H9 (cell line): ENCODE measurements around the gene LIF. TPM values are rescaled to one million over a fixed set of nuclear protein-coding genes. Genes with fewer than 3 reads are reported as not detected.
A peak's percentile ranks its signal among the peaks of the same experiment; 100 is the strongest.

ENCODE experiments used
- DNase-seq: peaks from one replicate; pipeline ENCODE4 v3.0.0-alpha.2; 2017
- H2AFZ ChIP-seq: one replicate; pipeline ENCODE4 v1.6.1; 2013; ENCODE audit warnings: mild to moderate bottlenecking, low read length, control low read depth, moderate library complexity
- H2AK5ac ChIP-seq: 2 replicates; pipeline ENCODE4 v1.6.1; 2013; ENCODE audit warnings: low read length, control low read depth, mixed read lengths; ENCODE audit not compliant: insufficient read length
- H2BK120ac ChIP-seq: one replicate; pipeline ENCODE4 v1.6.1; 2013; ENCODE audit warnings: low read depth, mild to moderate bottlenecking, low read length, control low read depth, inconsistent platforms; ENCODE audit not compliant: poor library complexity, severe bottlenecking
- H2BK12ac ChIP-seq: 2 replicates; pipeline ENCODE4 v1.6.1; 2013; ENCODE audit warnings: low read length, control low read depth, mixed read lengths, low read depth; ENCODE audit not compliant: insufficient read length
- H2BK15ac ChIP-seq: 2 replicates; pipeline ENCODE4 v1.6.1; 2013; ENCODE audit warnings: low read depth, low read length, control low read depth
- H2BK20ac ChIP-seq: one replicate; pipeline ENCODE4 v1.6.1; 2013; ENCODE audit warnings: low read depth, mild to moderate bottlenecking, low read length, control low read depth, inconsistent platforms; ENCODE audit not compliant: poor library complexity, severe bottlenecking
- H2BK5ac ChIP-seq: 2 replicates; pipeline ENCODE4 v1.6.1; 2013; ENCODE audit warnings: low read length, control low read depth, mixed read lengths; ENCODE audit not compliant: insufficient read length
- H3K14ac ChIP-seq: 2 replicates; pipeline ENCODE4 v1.6.1; 2013; ENCODE audit warnings: low read length, control low read depth; ENCODE audit not compliant: insufficient read depth
- H3K18ac ChIP-seq: 2 replicates; pipeline ENCODE4 v1.6.1; 2013; ENCODE audit warnings: low read depth, mild to moderate bottlenecking, mixed read lengths, low read length, control low read depth; ENCODE audit not compliant: insufficient read length
- H3K23ac ChIP-seq: 2 replicates; pipeline ENCODE4 v1.6.1; 2013; ENCODE audit warnings: low read length, control low read depth, mixed read lengths, low read depth; ENCODE audit not compliant: insufficient read length
- H3K23me2 ChIP-seq: 2 replicates; pipeline ENCODE4 v1.6.1; 2013; ENCODE audit warnings: low read depth, mild to moderate bottlenecking, mixed read lengths, low read length, control low read depth; ENCODE audit not compliant: insufficient read length, poor library complexity, severe bottlenecking
- H3K27ac ChIP-seq: 2 replicates; pipeline ENCODE4 v1.5.1; 2013; ENCODE audit warnings: low read length, control low read depth, mixed read lengths, low read depth; ENCODE audit not compliant: insufficient read length
- H3K27me3 ChIP-seq: 2 replicates; pipeline ENCODE4 v1.6.1; 2013; ENCODE audit warnings: low read length, control low read depth, inconsistent platforms; ENCODE audit not compliant: insufficient read depth
- H3K4ac ChIP-seq: 2 replicates; pipeline ENCODE4 v1.6.1; 2013; ENCODE audit warnings: low read depth, mild to moderate bottlenecking, control low read depth, inconsistent platforms, low read length, moderate library complexity
- H3K4me1 ChIP-seq: 2 replicates; pipeline ENCODE4 v1.6.1; 2013; ENCODE audit warnings: low read length, control low read depth, inconsistent platforms; ENCODE audit not compliant: insufficient read depth
- H3K4me2 ChIP-seq: 2 replicates; pipeline ENCODE4 v1.6.1; 2013; ENCODE audit warnings: low read length, control low read depth, mixed read lengths; ENCODE audit not compliant: insufficient read length, insufficient read depth
- H3K56ac ChIP-seq: 2 replicates; pipeline ENCODE4 v1.6.1; 2013; ENCODE audit warnings: low read depth, mild to moderate bottlenecking, mixed read lengths, low read length, control low read depth; ENCODE audit not compliant: insufficient read length
- H3K79me1 ChIP-seq: 2 replicates; pipeline ENCODE4 v1.6.1; 2013; ENCODE audit warnings: low read depth, mild to moderate bottlenecking, moderate library complexity, low read length, control low read depth, inconsistent platforms; ENCODE audit not compliant: insufficient read depth, poor library complexity, severe bottlenecking
- H3K79me2 ChIP-seq: 2 replicates; pipeline ENCODE4 v1.6.1; 2013; ENCODE audit warnings: low read length, control low read depth, inconsistent platforms; ENCODE audit not compliant: insufficient read depth
- H3K9ac ChIP-seq: 2 replicates; pipeline ENCODE4 v1.6.1; 2013; ENCODE audit warnings: low read length, control low read depth, mixed read lengths; ENCODE audit not compliant: insufficient read length; ENCODE audit errors: extremely low read depth
- H3K9me3 ChIP-seq: one replicate; pipeline ENCODE4 v1.6.1; 2013; ENCODE audit warnings: low read depth, low read length, inconsistent platforms; ENCODE audit not compliant: control insufficient read depth
- H3T11ph ChIP-seq: one replicate; pipeline ENCODE4 v1.6.1; 2013; ENCODE audit warnings: mild to moderate bottlenecking, low read length, control low read depth, inconsistent platforms
- H4K20me1 ChIP-seq: one replicate; pipeline ENCODE4 v1.6.1; 2013; ENCODE audit not compliant: control insufficient read depth, insufficient read length, insufficient read depth
- H4K5ac ChIP-seq: 2 replicates; pipeline ENCODE4 v1.6.1; 2013; ENCODE audit warnings: low read depth, mild to moderate bottlenecking, mixed read lengths, low read length, control low read depth; ENCODE audit not compliant: insufficient read length
- H4K8ac ChIP-seq: replicated peaks from 2 replicates; pipeline ENCODE4 v1.6.1; 2013; ENCODE audit warnings: low read length, control low read depth, mixed read lengths, low read depth; ENCODE audit not compliant: insufficient read length
- H4K91ac ChIP-seq: 2 replicates; pipeline ENCODE4 v1.6.1; 2013; ENCODE audit warnings: low read depth, mild to moderate bottlenecking, moderate library complexity, mixed read lengths, low read length, control low read depth; ENCODE audit not compliant: insufficient read length
- H3K27ac Mint-ChIP-seq, 3 experiments: 2 replicates in 2 of 3; 3 replicates in 1 of 3; pipeline ENCODE4 v1.8.0; 2020 to 2021; ENCODE audit warnings: mixed read lengths in 3 of 3, mild to moderate bottlenecking in 1 of 3, moderate library complexity in 1 of 3
- H3K27me3 Mint-ChIP-seq: 2 replicates; pipeline ENCODE4 v1.8.0; 2021; ENCODE audit warnings: low read depth, mild to moderate bottlenecking, moderate library complexity, mixed read lengths
- H3K36me3 Mint-ChIP-seq, 3 experiments: 2 replicates in 2 of 3; 3 replicates in 1 of 3; pipeline ENCODE4 v1.8.0; 2020 to 2021; ENCODE audit warnings: low read depth in 3 of 3, mixed read lengths in 3 of 3; ENCODE audit not compliant: insufficient read depth in 1 of 3
- H3K4me1 Mint-ChIP-seq, 2 experiments: 2 replicates each; pipeline ENCODE4 v1.8.0; 2020; ENCODE audit warnings: mixed read lengths in 2 of 2
- H3K4me3 Mint-ChIP-seq, 2 experiments: 2 replicates in 1 of 2; 3 replicates in 1 of 2; pipeline ENCODE4 v1.8.0; 2020 to 2021; ENCODE audit warnings: mild to moderate bottlenecking in 2 of 2, mixed read lengths in 2 of 2, moderate library complexity in 1 of 2
- H3K9me3 Mint-ChIP-seq, 2 experiments: 2 replicates in 1 of 2; 3 replicates in 1 of 2; pipeline ENCODE4 v1.8.0; 2020; ENCODE audit warnings: mild to moderate bottlenecking in 2 of 2, mixed read lengths in 2 of 2, moderate library complexity in 1 of 2
- CTCF ChIP-seq: fragments of 200-600 bp; sonication (generic); conservative IDR thresholded peaks from 3 replicates; pipeline ENCODE4 v1.8.0; 2021; ENCODE audit warnings: antibody characterized with exemption, mild to moderate bottlenecking
- WGBS: extraction: QIAGEN DNeasy Blood & Tissue Kit; methylation state at CpG from one replicate; pipeline ENCODE4 v1.1.7; 2013; ENCODE audit warnings: missing lambda C conversion rate, low lambda C conversion rate, mixed read lengths; ENCODE audit not compliant: insufficient read length; ENCODE audit errors: extremely low coverage; 5-methylcytosine and 5-hydroxymethylcytosine counted together
- total RNA-seq: library from RNA; stranded (reverse); gene quantifications from 2 replicates; pipeline ENCODE4 v1.2.1, GENCODE V29; 2021

The LIF gene
- total RNA-seq, 1 experiment from 2014 or later, result 6.1 TPM

- no peak overlapping the region for H4K5ac ChIP-seq
- no peak overlapping the region for H3K9ac ChIP-seq
- no peak overlapping the region for H3K4me3 Mint-ChIP-seq
- no peak overlapping the region for H3K4me2 ChIP-seq
- H3K27ac Mint-ChIP-seq, result no peak overlapping the region; a peak in 2 of 7 replicates
- H3K4me1 ChIP-seq, result peaks cover 6% of the 10 kb centered on the region; the same call in 1 of the 2 replicates
- no peak overlapping the region for H3K18ac ChIP-seq
- no peak for TF ChIP-seq CTCF
- no peaks in the 10 kb centered on the region for H4K20me1 ChIP-seq
- H2BK15ac ChIP-seq, result no peak overlapping the region
- H2BK5ac ChIP-seq, result no peak overlapping the region
- H3T11ph ChIP-seq, result no peak overlapping the region
- no peak overlapping the region for H3K56ac ChIP-seq
- H2BK20ac ChIP-seq, result no peak overlapping the region
- DNase-seq, result peak; percentile 54
- no peaks in the 10 kb centered on the region; the same call in 1 of the 2 replicates for H3K27me3 ChIP-seq
- no peak overlapping the region for H3K23ac ChIP-seq
- H2BK12ac ChIP-seq, result no peak overlapping the region
- WGBS, result no CpG with 5 or more reads among the region's 19 CpGs
- peaks cover 16% of the 10 kb centered on the region for H3K27me3 Mint-ChIP-seq
- no peaks in the 10 kb centered on the region for H3K36me3 Mint-ChIP-seq
- no peaks in the 10 kb centered on the region for H3K79me1 ChIP-seq
- no peaks in the 10 kb centered on the region for H3K79me2 ChIP-seq
- H3K14ac ChIP-seq, result no peak overlapping the region
- no peaks in the 10 kb centered on the region; a peak in 1 of 5 replicates for H3K9me3 Mint-ChIP-seq
- H3K4me1 Mint-ChIP-seq, result peaks cover 34 to 41% of the 10 kb centered on the region in 2 experiments
- H2AK5ac ChIP-seq, result no peak overlapping the region
- no peak overlapping the region for H4K8ac ChIP-seq
- H2BK120ac ChIP-seq, result no peak overlapping the region
- no peak overlapping the region for H2AFZ ChIP-seq
- no peak overlapping the region for H3K4ac ChIP-seq
- H3K27ac ChIP-seq, result no peak overlapping the region
- no peaks in the 10 kb centered on the region for H3K23me2 ChIP-seq
- no peak overlapping the region for H4K91ac ChIP-seq
- H3K9me3 ChIP-seq, result no peaks in the 10 kb centered on the region
Measured at GRCh38 chr22:30210235-30210909, 36.2 kb downstream of the LIF start.
